Nephron progenitor cell (in vitro differentiated cells): ENCODE data around the gene ASTN2.

Source experiments
- DNase-seq: peaks from one replicate; pipeline ENCODE4 v3.0.0; 2021
- H3K27ac Mint-ChIP-seq: 2 replicates; pipeline ENCODE4 v1.8.0; 2021; ENCODE audit warnings: mild to moderate bottlenecking, moderate library complexity, mixed read lengths
- H3K27me3 Mint-ChIP-seq: 2 replicates; pipeline ENCODE4 v1.8.0; 2021; ENCODE audit warnings: mild to moderate bottlenecking, low read depth, mixed read lengths; ENCODE audit not compliant: poor library complexity
- H3K36me3 Mint-ChIP-seq: 2 replicates; pipeline ENCODE4 v1.8.0; 2021; ENCODE audit warnings: low read depth, mixed read lengths
- H3K4me1 Mint-ChIP-seq: 2 replicates; pipeline ENCODE4 v1.8.0; 2021; ENCODE audit warnings: mixed read lengths
- H3K4me3 Mint-ChIP-seq: 2 replicates; pipeline ENCODE4 v1.8.0; 2021; ENCODE audit warnings: mild to moderate bottlenecking, moderate library complexity, mixed read lengths
- H3K9me3 Mint-ChIP-seq: 2 replicates; pipeline ENCODE4 v1.8.0; 2021; ENCODE audit warnings: mild to moderate bottlenecking, moderate library complexity, mixed read lengths
- TF ChIP-seq, protein P1 (sequence below): fragments of 200-600 bp; sonication (generic); IDR thresholded peaks from 2 replicates; pipeline ENCODE4 v1.5.0; 2021; ENCODE audit warnings: antibody characterized with exemption

Gene ASTN2

DNA sequence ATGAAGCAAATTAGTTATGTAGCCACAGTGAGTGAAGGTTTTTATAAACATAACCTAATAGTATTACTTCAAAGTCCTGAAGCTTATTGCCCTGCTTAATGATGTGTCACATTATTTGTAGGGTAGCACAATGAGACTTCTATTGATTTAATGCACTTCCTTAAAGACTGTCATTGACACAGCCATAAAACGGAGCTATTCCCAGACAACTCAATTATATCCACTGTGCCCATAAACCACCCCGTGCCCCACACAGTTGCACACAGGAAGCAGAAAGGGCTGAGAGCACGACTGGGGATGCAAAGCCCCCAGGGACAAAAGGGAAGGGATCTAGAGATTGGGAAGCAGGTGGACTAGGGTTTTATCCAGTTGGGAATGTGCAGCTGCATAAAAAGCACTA, 690.7 kb downstream of the ASTN2 start:
- Mint-ChIP-seq H3K27ac (no peak overlapping the region), H3K27me3 (peaks cover 23% of the 10 kb centered on the region), H3K9me3 (peaks cover 5% of the 10 kb centered on the region), H3K4me3 (no peak overlapping the region), H3K4me1 (peaks cover 8% of the 10 kb centered on the region), H3K36me3 (peaks cover 3% of the 10 kb centered on the region)
- no peak for DNase-seq
- TF ChIP-seq, protein P1, sequence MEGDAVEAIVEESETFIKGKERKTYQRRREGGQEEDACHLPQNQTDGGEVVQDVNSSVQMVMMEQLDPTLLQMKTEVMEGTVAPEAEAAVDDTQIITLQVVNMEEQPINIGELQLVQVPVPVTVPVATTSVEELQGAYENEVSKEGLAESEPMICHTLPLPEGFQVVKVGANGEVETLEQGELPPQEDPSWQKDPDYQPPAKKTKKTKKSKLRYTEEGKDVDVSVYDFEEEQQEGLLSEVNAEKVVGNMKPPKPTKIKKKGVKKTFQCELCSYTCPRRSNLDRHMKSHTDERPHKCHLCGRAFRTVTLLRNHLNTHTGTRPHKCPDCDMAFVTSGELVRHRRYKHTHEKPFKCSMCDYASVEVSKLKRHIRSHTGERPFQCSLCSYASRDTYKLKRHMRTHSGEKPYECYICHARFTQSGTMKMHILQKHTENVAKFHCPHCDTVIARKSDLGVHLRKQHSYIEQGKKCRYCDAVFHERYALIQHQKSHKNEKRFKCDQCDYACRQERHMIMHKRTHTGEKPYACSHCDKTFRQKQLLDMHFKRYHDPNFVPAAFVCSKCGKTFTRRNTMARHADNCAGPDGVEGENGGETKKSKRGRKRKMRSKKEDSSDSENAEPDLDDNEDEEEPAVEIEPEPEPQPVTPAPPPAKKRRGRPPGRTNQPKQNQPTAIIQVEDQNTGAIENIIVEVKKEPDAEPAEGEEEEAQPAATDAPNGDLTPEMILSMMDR: no peak

DNA sequence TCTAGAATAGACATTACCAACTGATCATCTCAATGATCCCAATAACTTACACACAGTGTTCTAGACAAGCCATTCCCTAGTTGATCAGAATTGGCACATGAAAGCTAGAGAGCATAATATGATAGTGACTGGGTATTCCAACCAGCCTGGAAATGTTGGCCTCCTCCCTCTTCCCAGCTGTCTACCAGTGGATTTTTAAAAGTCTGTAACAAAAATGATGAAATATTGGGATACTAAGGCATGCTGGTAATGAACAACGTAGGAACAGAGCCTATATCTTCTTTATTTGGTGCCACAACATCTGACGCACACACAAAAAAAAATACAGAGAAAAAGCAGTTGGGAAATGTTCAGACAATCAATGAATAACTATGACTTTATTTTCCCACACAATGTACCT, 692.9 kb downstream of the ASTN2 start:
- Mint-ChIP-seq H3K27ac (no peak overlapping the region), H3K27me3 (peaks cover 21% of the 10 kb centered on the region), H3K9me3 (peaks cover 8% of the 10 kb centered on the region), H3K4me3 (no peak overlapping the region), H3K4me1 (peaks cover 13% of the 10 kb centered on the region), H3K36me3 (peaks cover 7% of the 10 kb centered on the region)
- TF ChIP-seq, protein P1: no peak
- no peak for DNase-seq

DNA sequence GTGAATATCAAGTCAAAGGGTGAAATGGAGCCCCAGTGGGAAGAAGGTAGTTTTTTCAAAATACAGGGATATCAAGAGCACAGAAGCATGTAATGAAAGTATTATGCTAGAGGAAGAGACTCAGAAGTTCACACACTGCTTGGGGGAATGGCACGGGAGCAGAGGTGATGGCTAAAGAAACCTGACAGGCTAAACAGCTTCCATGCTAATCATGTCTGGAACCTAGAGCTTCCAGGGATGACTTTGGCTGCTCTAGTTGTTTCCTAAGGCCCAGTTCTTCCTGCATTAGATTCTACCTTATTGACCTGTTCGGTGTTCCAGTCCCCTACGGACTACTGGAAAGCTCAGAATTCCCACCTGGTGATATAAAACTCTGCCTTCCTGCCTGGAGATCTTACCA, 693.4 kb downstream of the ASTN2 start:
- peaks cover 13% of the 10 kb centered on the region for H3K4me1 Mint-ChIP-seq
- peaks cover 8% of the 10 kb centered on the region for H3K9me3 Mint-ChIP-seq
- no peak overlapping the region for H3K27ac Mint-ChIP-seq
- H3K36me3 Mint-ChIP-seq: peaks cover 7% of the 10 kb centered on the region
- DNase-seq: no peak
- H3K4me3 Mint-ChIP-seq: no peak overlapping the region
- peaks cover 21% of the 10 kb centered on the region for H3K27me3 Mint-ChIP-seq
- TF ChIP-seq, protein P1: no peak

DNA sequence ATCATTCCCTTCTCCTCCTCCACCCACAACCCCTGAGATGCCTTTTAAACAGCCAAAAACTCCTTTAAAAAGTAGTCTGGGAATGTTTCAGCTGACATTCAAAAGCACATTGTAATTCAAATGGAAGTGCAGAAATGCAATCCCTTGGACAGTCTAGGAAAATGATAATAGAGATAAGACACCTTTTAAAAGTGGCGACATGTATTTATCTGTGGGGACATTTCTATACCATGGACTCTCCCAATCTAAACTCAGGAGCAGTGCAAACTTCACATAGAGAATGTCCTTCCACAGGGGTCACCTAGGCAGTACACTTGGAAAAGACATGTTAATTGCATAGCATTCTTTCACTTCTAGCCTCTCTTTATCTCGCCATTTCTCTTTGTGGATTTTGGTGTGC, 694.7 kb downstream of the ASTN2 start:
- peaks cover 13% of the 10 kb centered on the region for H3K4me1 Mint-ChIP-seq
- H3K4me3 Mint-ChIP-seq: no peak overlapping the region
- H3K9me3 Mint-ChIP-seq: peaks cover 8% of the 10 kb centered on the region
- no peak for DNase-seq
- H3K27me3 Mint-ChIP-seq: peaks cover 21% of the 10 kb centered on the region
- peaks cover 7% of the 10 kb centered on the region for H3K36me3 Mint-ChIP-seq
- no peak overlapping the region for H3K27ac Mint-ChIP-seq
- TF ChIP-seq, protein P1: no peak

DNA sequence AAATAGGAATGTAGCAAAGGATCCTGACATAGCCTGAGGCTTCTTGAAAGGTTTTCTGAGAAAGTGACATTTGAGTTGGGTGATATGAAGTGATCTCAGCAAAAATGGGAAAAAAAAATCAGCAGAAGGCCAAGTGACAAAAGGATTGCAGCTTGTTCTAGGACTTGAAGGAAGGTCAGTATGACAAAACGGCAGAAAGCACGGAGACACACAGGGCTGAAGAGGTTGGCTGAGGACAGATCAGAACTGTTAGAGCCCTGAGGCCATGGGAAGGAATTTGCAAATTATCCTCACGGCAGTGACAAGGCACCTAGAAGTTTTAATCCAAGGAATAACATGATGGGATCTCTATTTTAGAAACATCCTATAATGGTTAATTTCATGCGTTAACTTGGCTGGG, 696.7 kb downstream of the ASTN2 start:
- Mint-ChIP-seq H3K27ac (no peak overlapping the region), H3K4me1 (peaks cover 5% of the 10 kb centered on the region), H3K27me3 (peaks cover 15% of the 10 kb centered on the region), H3K9me3 (peaks cover 8% of the 10 kb centered on the region), H3K4me3 (no peak overlapping the region), H3K36me3 (peaks cover 7% of the 10 kb centered on the region)
- DNase-seq: no peak
- TF ChIP-seq, protein P1: no peak

DNA sequence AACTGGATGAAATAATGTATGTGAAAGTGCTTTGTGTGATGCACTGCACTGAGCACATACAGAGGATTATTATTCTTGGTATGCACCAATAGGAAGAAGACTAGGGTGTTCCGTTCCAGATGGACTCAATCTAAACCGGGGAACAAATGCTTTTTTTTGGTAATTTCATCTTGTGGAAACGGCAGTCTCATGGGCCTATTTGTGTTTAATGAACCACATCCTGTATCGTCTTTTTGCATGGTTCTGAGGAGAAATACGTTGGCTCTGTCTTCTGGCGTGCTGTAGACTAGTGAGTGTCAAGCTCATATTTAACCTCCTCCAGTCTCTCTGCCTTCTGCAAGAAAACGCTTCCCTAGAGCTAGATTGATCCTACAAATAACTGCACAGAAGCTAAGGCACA, 697.7 kb downstream of the ASTN2 start:
- no peak for DNase-seq
- H3K36me3 Mint-ChIP-seq: peaks cover 7% of the 10 kb centered on the region
- no peak overlapping the region for H3K4me3 Mint-ChIP-seq
- no peak overlapping the region for H3K27ac Mint-ChIP-seq
- H3K9me3 Mint-ChIP-seq: peaks cover 8% of the 10 kb centered on the region
- TF ChIP-seq, protein P1: no peak
- peaks cover 15% of the 10 kb centered on the region for H3K27me3 Mint-ChIP-seq
- peaks cover 5% of the 10 kb centered on the region for H3K4me1 Mint-ChIP-seq
